ENCODE data around the gene MRAP2. TPM values are rescaled to one million over a fixed set of nuclear protein-coding genes. Genes with fewer than 3 reads are reported as not detected.

MRAP2 gene
- total and polyA plus RNA-seq, 2 of the 13 experiments (the other 11 are each of a cell fraction or from before 2014, with no cell fraction given): 0.33 to 3.5 TPM

- no peak for TF ChIP-seq CREB1 (IDR thresholded peaks at IDR 0.05)
- TF ChIP-seq CREB1 (CRISPR knock-in tag; IDR thresholded peaks at IDR 0.05): no peak
- no peak for TF ChIP-seq HOMEZ (CRISPR knock-in tag; IDR thresholded peaks at IDR 0.05; ENCODE audit: low read depth)
- no peak for TF ChIP-seq ZNF563 (CRISPR knock-in tag; IDR thresholded peaks at IDR 0.05)
- no peak for TF ChIP-seq FOSL1 (CRISPR knock-in tag; IDR thresholded peaks at IDR 0.05; ENCODE audit: borderline replicate concordance)
- no peak for TF ChIP-seq SP4 (CRISPR knock-in tag; IDR thresholded peaks at IDR 0.05)
- TF ChIP-seq ZNF777 (CRISPR knock-in tag; IDR thresholded peaks at IDR 0.05): peak; percentile 21; the same call in 1 of the 2 replicates
- no peak for TF ChIP-seq GLI4 (CRISPR knock-in tag; IDR thresholded peaks at IDR 0.05; ENCODE audit: borderline replicate concordance)
- no peak for TF ChIP-seq MLX (CRISPR knock-in tag; IDR thresholded peaks at IDR 0.05)
- no peak for TF ChIP-seq SRSF1 (optimal IDR thresholded peaks at IDR 0.05; ENCODE audit: low read depth, low read length)
- no peak for TF ChIP-seq THRA (CRISPR knock-in tag; IDR thresholded peaks at IDR 0.05; ENCODE audit: borderline replicate concordance)
- TF ChIP-seq ZNF687 (CRISPR knock-in tag; IDR thresholded peaks at IDR 0.05): peak; percentile 47; the same call in 1 of the 2 replicates
- no peak for TF ChIP-seq HNRNPUL1 (IDR thresholded peaks at IDR 0.05; ENCODE audit: low read depth, low read length)
- 0 out of 2 replicates have a peak, but pooled peaks have one; percentile 14 for TF ChIP-seq ZNF263 (CRISPR knock-in tag; IDR thresholded peaks at IDR 0.05)
- TF ChIP-seq PHF20 (CRISPR knock-in tag; IDR thresholded peaks at IDR 0.05): no peak
- no peak for TF ChIP-seq ZSCAN21 (CRISPR knock-in tag; IDR thresholded peaks at IDR 0.05; ENCODE audit: borderline replicate concordance)
- TF ChIP-seq GPBP1L1 (CRISPR knock-in tag; IDR thresholded peaks at IDR 0.05): no peak
- no peak for TF ChIP-seq ZFP41 (CRISPR knock-in tag; IDR thresholded peaks at IDR 0.05; ENCODE audit: borderline replicate concordance)
Measured at GRCh38 chr6:84033523-84034451, at the start of gene MRAP2 (continued).
